Naive thymus-derived CD4-positive, alpha-beta T cell (primary cell): Measurements from ENCODE around the gene OR8B2. TPM values are rescaled to one million over a fixed set of nuclear protein-coding genes. Genes with fewer than 3 reads are reported as not detected.
A peak's percentile ranks its signal among the peaks of the same experiment; 100 is the strongest.

ENCODE experiments used
- ATAC-seq: fragments of 150-1000 bp; cut with Tn5 transposase; 2 replicates; pipeline ENCODE4 v1.10.0; 2021; ENCODE audit warnings: mild to moderate bottlenecking, moderate library complexity
- CTCF ChIA-PET: fragments of 350-600 bp; sonication (Branson Sonifier 250); formaldehyde crosslinking; loops from one replicate; lab custom pipeline; 2021; ENCODE audit warnings: antibody characterized with exemption; lab: Charles Lee
- POLR2A ChIA-PET: fragments of 350-600 bp; sonication (Branson Sonifier 250); formaldehyde crosslinking; loops from one replicate; lab custom pipeline; 2021; ENCODE audit warnings: antibody characterized with exemption, inconsistent platforms; lab: Charles Lee
- DNase-seq, 9 donors: peaks; one replicate each; pipeline versions ENCODE4 v3.0.0 to v3.0.0-alpha.2; 2020 to 2022; ENCODE audit warnings: mixed read lengths in 1 of 9
- H3K27ac ChIP-seq: one replicate; pipeline ENCODE4 v1.7.0; 2013; ENCODE audit warnings: mild to moderate bottlenecking, low read depth, low read length, moderate library complexity
- H3K27me3 ChIP-seq, 2 donors: one replicate each; pipeline ENCODE4 v1.7.0; 2013; ENCODE audit warnings: low read length in 2 of 2, mild to moderate bottlenecking in 2 of 2, moderate library complexity in 2 of 2; ENCODE audit not compliant: control insufficient read depth in 2 of 2, insufficient read depth in 2 of 2
- H3K36me3 ChIP-seq, 3 experiments: 1 replicate in 2 of 3; 2 replicates in 1 of 3; pipeline ENCODE4 v1.7.0; 2013; ENCODE audit warnings: low read length in 3 of 3, mild to moderate bottlenecking in 3 of 3, moderate library complexity in 1 of 3; ENCODE audit not compliant: insufficient read depth in 3 of 3, control insufficient read depth in 2 of 3
- H3K4me1 ChIP-seq, 2 donors: one replicate each; pipeline ENCODE4 v1.7.0; 2013; ENCODE audit warnings: low read length in 2 of 2, mild to moderate bottlenecking in 2 of 2, moderate library complexity in 1 of 2; ENCODE audit not compliant: control insufficient read depth in 2 of 2, insufficient read depth in 2 of 2
- H3K4me3 ChIP-seq: 2 replicates; pipeline ENCODE4 v1.7.0; 2013; ENCODE audit warnings: mild to moderate bottlenecking, low read length
- H3K9me3 ChIP-seq, 3 experiments: 1 replicate in 2 of 3; 2 replicates in 1 of 3; pipeline ENCODE4 v1.7.0; 2013; ENCODE audit warnings: low read length in 3 of 3; ENCODE audit not compliant: control insufficient read depth in 2 of 3
- H3K27ac Mint-ChIP-seq, 9 donors: one replicate each; pipeline ENCODE4 v1.8.0; 2020 to 2022; ENCODE audit warnings: mixed read lengths in 9 of 9, mild to moderate bottlenecking in 8 of 9, moderate library complexity in 5 of 9, inconsistent platforms in 2 of 9
- H3K27me3 Mint-ChIP-seq, 5 donors: one replicate each; pipeline ENCODE4 v1.8.0; 2021 to 2022; ENCODE audit warnings: mixed read lengths in 5 of 5, mild to moderate bottlenecking in 1 of 5
- H3K36me3 Mint-ChIP-seq, 5 donors: one replicate each; pipeline ENCODE4 v1.8.0; 2020 to 2022; ENCODE audit warnings: mixed read lengths in 5 of 5, mild to moderate bottlenecking in 3 of 5, inconsistent platforms in 1 of 5
- H3K4me1 Mint-ChIP-seq, 7 donors: one replicate each; pipeline ENCODE4 v1.8.0; 2020 to 2022; ENCODE audit warnings: mixed read lengths in 7 of 7, mild to moderate bottlenecking in 3 of 7, inconsistent platforms in 1 of 7
- H3K4me3 Mint-ChIP-seq, 10 donors: one replicate each; pipeline ENCODE4 v1.8.0; 2020 to 2022; ENCODE audit warnings: mild to moderate bottlenecking in 10 of 10, mixed read lengths in 10 of 10, moderate library complexity in 6 of 10, inconsistent platforms in 2 of 10
- H3K9me3 Mint-ChIP-seq, 11 donors: one replicate each; pipeline ENCODE4 v1.8.0; 2020 to 2022; ENCODE audit warnings: mixed read lengths in 11 of 11, mild to moderate bottlenecking in 4 of 11, inconsistent platforms in 1 of 11, moderate library complexity in 1 of 11
- intact Hi-C, 2 donors: fragments of 100-400 bp; cut with micrococcal nuclease; formaldehyde crosslinking; loops; one replicate each; pipeline ENCODE4 v1.15.1; 2023
- polyA plus RNA-seq, 2 donors: library from polyadenylated mRNA; unstranded; fragments of 300-500 nt; fragmentation: Illumina TruSeq; gene quantifications; one replicate each; pipeline ENCODE4 v1.2.3, GENCODE V29; 2021
- total RNA-seq, 6 experiments: library from RNA in 5 of 6; stranded (reverse) in 5 of 6; gene quantifications; 1 replicate in 5 of 6; 2 replicates in 1 of 6; pipeline ENCODE4 v1.2.3 and lab custom pipeline; 2021 to 2026

The OR8B2 gene
- total and polyA plus RNA-seq, 7 experiments from 2014 or later: not detected

DNA sequence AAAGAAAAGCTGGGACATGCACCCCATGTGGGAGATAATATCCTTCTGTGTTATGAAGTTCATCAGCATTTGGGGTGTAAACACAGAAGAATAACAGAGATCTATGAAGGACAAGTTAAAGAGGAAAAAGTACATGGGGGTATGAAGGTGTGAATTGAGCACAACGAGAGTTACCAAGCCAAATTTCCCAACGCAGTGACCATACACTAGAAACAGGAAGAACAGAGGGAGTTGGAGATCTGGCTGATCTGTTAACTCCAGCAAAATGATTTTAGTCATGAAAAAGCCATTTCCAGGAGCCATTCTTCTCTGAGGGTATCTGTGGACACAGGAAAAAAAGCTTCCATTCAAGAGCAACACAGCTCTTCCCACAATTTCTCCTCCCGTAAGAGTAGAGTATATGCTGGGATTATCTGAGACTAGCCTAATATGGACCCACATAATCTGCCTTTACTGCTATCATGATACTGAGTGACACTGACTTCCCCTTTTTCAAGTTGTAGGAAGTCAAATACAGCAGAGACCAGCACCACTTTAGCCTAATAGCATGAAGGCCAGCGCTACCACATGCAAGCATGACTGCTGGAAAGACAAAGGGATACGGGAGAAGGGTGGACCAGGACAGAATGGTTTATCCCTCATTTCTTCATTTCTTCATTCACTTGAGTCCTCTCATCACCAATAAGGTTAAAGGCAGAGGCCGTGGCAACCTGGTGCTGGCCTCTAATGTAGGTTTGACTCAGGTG, 44.7 kb downstream of the OR8B2 start:
- intact Hi-C loops: no loop called here
- peaks cover 0 to 10% (median 6%) of the 10 kb centered on the region in 5 donors for H3K27me3 Mint-ChIP-seq

More for the DNA sequence above, 44.7 kb downstream of the OR8B2 start:
- no peak overlapping the region for H3K27ac Mint-ChIP-seq
- DNase-seq (no peak), ATAC-seq (peak; percentile 18)
- Histone ChIP-seq H3K27ac (no peak overlapping the region), H3K36me3 (no peaks in the 10 kb centered on the region), H3K4me3 (no peak overlapping the region), H3K9me3 (no peaks in the 10 kb centered on the region), H3K27me3 (no peaks in the 10 kb centered on the region), H3K4me1 (no peaks in the 10 kb centered on the region)
- H3K36me3 Mint-ChIP-seq: no peaks in the 10 kb centered on the region
- H3K4me3 Mint-ChIP-seq: no peak overlapping the region
- H3K9me3 Mint-ChIP-seq: peaks cover 0 to 6% (median 0%) of the 10 kb centered on the region in 11 donors
- POLR2A ChIA-PET: no interaction called here
- CTCF ChIA-PET: no interaction called here
- no peaks in the 10 kb centered on the region for H3K4me1 Mint-ChIP-seq

Other genes starting within 250 kb of the OR8B2 start
- not detected for gene OR10D3, start 201.2 kb downstream of the OR8B2 start, total RNA-seq
- not detected for gene OR10D3, start 201.2 kb downstream of the OR8B2 start, polyA plus RNA-seq
- not detected for gene OR8G1, start 143.4 kb downstream of the OR8B2 start, total RNA-seq
- gene OR8G1, start 143.4 kb downstream of the OR8B2 start, polyA plus RNA-seq: not detected
- gene OR8G5, start 128.1 kb downstream of the OR8B2 start, total RNA-seq: not detected
- gene OR8G5, start 128.1 kb downstream of the OR8B2 start, polyA plus RNA-seq: not detected
- not detected for gene OR8D1, start 70.5 kb downstream of the OR8B2 start, total RNA-seq
- gene OR8D1, start 70.5 kb downstream of the OR8B2 start, polyA plus RNA-seq: not detected
- gene OR8D2, start 64.3 kb downstream of the OR8B2 start, total RNA-seq: not detected
- not detected for gene OR8D2, start 64.3 kb downstream of the OR8B2 start, polyA plus RNA-seq
- gene OR8B3, start 14.5 kb upstream of the OR8B2 start, total RNA-seq: not detected
- not detected for gene OR8B3, start 14.5 kb upstream of the OR8B2 start, polyA plus RNA-seq
- not detected for gene OR8B4, start 40.4 kb upstream of the OR8B2 start, total RNA-seq
- gene OR8B4, start 40.4 kb upstream of the OR8B2 start, polyA plus RNA-seq: not detected
- gene OR8B8, start 61.2 kb upstream of the OR8B2 start, total RNA-seq: not detected
- not detected for gene OR8B8, start 61.2 kb upstream of the OR8B2 start, polyA plus RNA-seq
- not detected for gene OR8B12, start 159.2 kb upstream of the OR8B2 start, total RNA-seq
- not detected for gene OR8B12, start 159.2 kb upstream of the OR8B2 start, polyA plus RNA-seq
- not detected for gene OR8A1, start 185.5 kb upstream of the OR8B2 start, total RNA-seq
- not detected for gene OR8A1, start 185.5 kb upstream of the OR8B2 start, polyA plus RNA-seq
- gene PANX3, start 226.9 kb upstream of the OR8B2 start, total RNA-seq: not detected
- gene PANX3, start 226.9 kb upstream of the OR8B2 start, polyA plus RNA-seq: not detected
- 10 to 100 TPM; 35.5 to 78.6 (median 63.9) TPM for gene TBRG1, start 238.4 kb upstream of the OR8B2 start, total RNA-seq
- gene TBRG1, start 238.4 kb upstream of the OR8B2 start, polyA plus RNA-seq: 10 to 100 TPM; 32.4 to 38.4 TPM